RWPE2 (cell line): ENCODE results near the gene TMEM163.

Source experiments
- ATAC-seq: fragments of 200-7000 bp; cut with Tn5 transposase; 3 replicates; pipeline ENCODE4 v1.9.1; 2021; ENCODE audit warnings: low read depth
- DNase-seq: peaks from one replicate; pipeline ENCODE4 v3.0.0-alpha.2; 2020; ENCODE audit warnings: low spot score
- H3K27ac ChIP-seq: fragments of 450-650 bp; 2 replicates; pipeline ENCODE4 v1.5.1; 2017; ENCODE audit warnings: mild to moderate bottlenecking; ENCODE audit not compliant: poor library complexity, severe bottlenecking
- H3K27me3 ChIP-seq: fragments of 250-450 bp; sonication (Bioruptor Pico); 2 replicates; pipeline ENCODE4 v1.5.1; 2021; ENCODE audit warnings: mild to moderate bottlenecking, moderate library complexity; ENCODE audit not compliant: insufficient read depth, poor library complexity, severe bottlenecking
- H3K36me3 ChIP-seq: fragments of 250-450 bp; sonication (Bioruptor Pico); 2 replicates; pipeline ENCODE4 v1.5.1; 2020; ENCODE audit warnings: low read depth, mild to moderate bottlenecking, moderate library complexity
- H3K4me1 ChIP-seq: fragments of 250-450 bp; sonication (Bioruptor Pico); 2 replicates; pipeline ENCODE4 v1.5.1; 2021; ENCODE audit warnings: mild to moderate bottlenecking, moderate library complexity; ENCODE audit not compliant: insufficient read depth, poor library complexity, severe bottlenecking
- H3K4me3 ChIP-seq: fragments of 250-450 bp; sonication (Bioruptor Pico); 2 replicates; pipeline ENCODE4 v1.5.1; 2021; ENCODE audit warnings: mild to moderate bottlenecking, moderate library complexity; ENCODE audit not compliant: severe bottlenecking
- H3K9me3 ChIP-seq: fragments of 250-450 bp; sonication (Bioruptor Pico); 2 replicates; pipeline ENCODE4 v1.5.1; 2021; ENCODE audit warnings: mild to moderate bottlenecking, moderate library complexity; ENCODE audit not compliant: severe bottlenecking
- CTCF ChIP-seq: fragments of 450-650 bp; IDR thresholded peaks from one replicate; pipeline ENCODE4 v1.5.1; 2017; ENCODE audit warnings: mild to moderate bottlenecking, moderate library complexity; ENCODE audit not compliant: poor library complexity, severe bottlenecking

The TMEM163 gene

DNA sequence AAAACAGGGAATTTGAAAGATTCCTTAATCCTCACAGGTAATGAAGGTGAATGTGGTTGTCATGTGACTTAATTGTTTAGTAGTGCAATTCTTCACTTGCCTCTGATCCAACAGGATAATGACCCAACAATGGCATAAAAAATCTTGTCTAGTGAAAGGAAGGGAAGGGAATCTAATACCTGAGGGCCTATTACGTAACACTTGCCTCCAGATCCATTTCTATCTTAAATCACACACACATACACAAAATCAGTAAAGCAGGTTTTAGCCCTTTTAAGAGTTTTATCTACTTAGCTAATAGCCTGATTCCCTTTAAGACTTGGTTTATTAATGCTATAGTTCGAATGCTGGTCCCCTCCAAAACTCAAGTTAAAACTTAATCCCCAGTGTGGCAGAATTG lies 118.6 kb downstream of the TMEM163 start:
- Histone ChIP-seq H3K4me1 (no peaks in the 10 kb centered on the region), H3K9me3 (no peaks in the 10 kb centered on the region), H3K27ac (no peak overlapping the region), H3K4me3 (no peak overlapping the region), H3K27me3 (no peaks in the 10 kb centered on the region), H3K36me3 (no peaks in the 10 kb centered on the region)
- ATAC-seq (no peak), DNase-seq (no peak)
- no peak for TF ChIP-seq CTCF

- TF ChIP-seq CTCF: no peak
- Histone ChIP-seq H3K27me3 (no peaks in the 10 kb centered on the region), H3K4me3 (no peak overlapping the region), H3K4me1 (no peaks in the 10 kb centered on the region), H3K36me3 (no peaks in the 10 kb centered on the region), H3K9me3 (no peaks in the 10 kb centered on the region), H3K27ac (no peak overlapping the region)
- DNase-seq: no peak
- ATAC-seq: no peak
Measured at GRCh38 chr2:134599236-134599635, 119.6 kb downstream of the TMEM163 start.

- no peak for TF ChIP-seq CTCF
- DNase-seq: no peak
- Histone ChIP-seq H3K36me3 (no peaks in the 10 kb centered on the region), H3K9me3 (no peaks in the 10 kb centered on the region), H3K27me3 (no peaks in the 10 kb centered on the region), H3K4me3 (no peak overlapping the region), H3K27ac (no peak overlapping the region), H3K4me1 (no peaks in the 10 kb centered on the region)
- ATAC-seq: no peak
Measured at GRCh38 chr2:134594399-134594798, 124.4 kb downstream of the TMEM163 start.

DNA sequence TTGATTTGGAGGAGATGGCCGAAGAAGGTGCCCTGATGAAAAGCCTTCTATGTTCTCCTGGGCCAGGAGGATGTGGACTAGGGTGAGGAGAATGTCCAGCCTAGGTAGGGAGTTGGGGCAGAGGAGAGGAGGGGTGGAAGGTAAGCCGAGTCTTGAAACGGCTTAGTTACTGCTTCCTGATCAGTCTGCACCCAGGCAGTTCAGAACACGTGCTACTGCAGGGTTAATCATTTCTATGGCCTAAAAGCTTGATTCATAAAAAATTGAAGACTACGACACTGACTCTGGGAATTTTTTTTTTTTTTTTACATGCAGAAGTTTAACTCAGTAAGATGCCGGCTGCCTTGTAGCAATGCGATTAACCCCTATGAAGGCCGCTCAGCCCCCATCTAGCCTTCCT lies 125.3 kb downstream of the TMEM163 start:
- ATAC-seq: no peak

GRCh38 chr2:134592377-134592776 lies 126.4 kb downstream of the TMEM163 start:
- ATAC-seq: no peak

More for the DNA sequence above, 125.3 kb downstream of the TMEM163 start:
- H3K4me1 ChIP-seq: no peaks in the 10 kb centered on the region
- no peak overlapping the region for H3K4me3 ChIP-seq
- no peak overlapping the region for H3K27ac ChIP-seq
- no peak for TF ChIP-seq CTCF
- H3K36me3 ChIP-seq: no peaks in the 10 kb centered on the region
- H3K9me3 ChIP-seq: no peaks in the 10 kb centered on the region
- DNase-seq: no peak
- no peaks in the 10 kb centered on the region for H3K27me3 ChIP-seq

More at GRCh38 chr2:134592377-134592776, 126.4 kb downstream of the TMEM163 start:
- no peaks in the 10 kb centered on the region for H3K27me3 ChIP-seq
- TF ChIP-seq CTCF: no peak
- no peak for DNase-seq
- H3K9me3 ChIP-seq: no peaks in the 10 kb centered on the region
- H3K36me3 ChIP-seq: no peaks in the 10 kb centered on the region
- no peak overlapping the region for H3K27ac ChIP-seq
- no peak overlapping the region for H3K4me3 ChIP-seq
- H3K4me1 ChIP-seq: no peaks in the 10 kb centered on the region
